Osteocyte (in vitro differentiated cells): ENCODE measurements around the gene CACHD1. TPM values are rescaled to one million over a fixed set of nuclear protein-coding genes. Genes with fewer than 3 reads are reported as not detected.
A peak's percentile ranks its signal among the peaks of the same experiment; 100 is the strongest.

ENCODE experiments used
- DNase-seq: peaks from one replicate; pipeline ENCODE4 v3.0.0; 2021; ENCODE audit warnings: mixed read lengths; ENCODE audit not compliant: unreplicated experiment; ENCODE audit errors: extremely low spot score
- H3K27ac Mint-ChIP-seq: one replicate; pipeline ENCODE4 v1.8.0; 2021; ENCODE audit warnings: mild to moderate bottlenecking, mixed read lengths; ENCODE audit not compliant: unreplicated experiment
- H3K27me3 Mint-ChIP-seq: one replicate; pipeline ENCODE4 v1.8.0; 2021; ENCODE audit warnings: mixed read lengths; ENCODE audit not compliant: unreplicated experiment
- H3K36me3 Mint-ChIP-seq: one replicate; pipeline ENCODE4 v1.8.0; 2021; ENCODE audit warnings: mixed read lengths; ENCODE audit not compliant: unreplicated experiment
- H3K4me1 Mint-ChIP-seq: one replicate; pipeline ENCODE4 v1.8.0; 2021; ENCODE audit warnings: mixed read lengths; ENCODE audit not compliant: unreplicated experiment
- H3K4me3 Mint-ChIP-seq: one replicate; pipeline ENCODE4 v1.8.0; 2021; ENCODE audit warnings: mild to moderate bottlenecking, moderate library complexity, mixed read lengths; ENCODE audit not compliant: unreplicated experiment
- H3K9me3 Mint-ChIP-seq: one replicate; pipeline ENCODE4 v1.8.0; 2021; ENCODE audit warnings: mixed read lengths; ENCODE audit not compliant: unreplicated experiment
- CTCF ChIP-seq: fragments of 200-600 bp; sonication (generic); IDR thresholded peaks from 2 replicates; pipeline ENCODE4 v1.5.0; 2021; ENCODE audit warnings: antibody characterized with exemption, mild to moderate bottlenecking, moderate library complexity
- total RNA-seq: library from RNA; stranded (reverse); gene quantifications from 2 replicates; pipeline ENCODE4 v1.2.1, GENCODE V29; 2021

CACHD1 gene
- total RNA-seq, 1 donor from 2014 or later: 5.5 TPM

- Mint-ChIP-seq H3K27ac (peak overlapping the region; percentile 69), H3K27me3 (peaks cover 15% of the 10 kb centered on the region), H3K9me3 (no peaks in the 10 kb centered on the region), H3K36me3 (no peaks in the 10 kb centered on the region), H3K4me3 (peak overlapping the region; percentile 88), H3K4me1 (peaks cover 26% of the 10 kb centered on the region)
- TF ChIP-seq CTCF: no peak
- DNase-seq: no peak
Observed at GRCh38 chr1:64471218-64472039, 1.5 kb downstream of the CACHD1 start.

GRCh38 chr1:64472040-64472376 lies 2.1 kb downstream of the CACHD1 start:
- no peaks in the 10 kb centered on the region for H3K9me3 Mint-ChIP-seq
- no peak for TF ChIP-seq CTCF
- peaks cover 32% of the 10 kb centered on the region for H3K4me1 Mint-ChIP-seq
- H3K27me3 Mint-ChIP-seq: peaks cover 15% of the 10 kb centered on the region
- peak overlapping the region; percentile 88 for H3K4me3 Mint-ChIP-seq
- no peak for DNase-seq
- H3K27ac Mint-ChIP-seq: peak overlapping the region; percentile 63
- no peaks in the 10 kb centered on the region for H3K36me3 Mint-ChIP-seq

GRCh38 chr1:64472805-64473204 lies 2.9 kb downstream of the CACHD1 start:
- Mint-ChIP-seq H3K27me3 (peaks cover 10% of the 10 kb centered on the region), H3K36me3 (no peaks in the 10 kb centered on the region), H3K27ac (no peak overlapping the region), H3K4me1 (peaks cover 32% of the 10 kb centered on the region), H3K9me3 (no peaks in the 10 kb centered on the region), H3K4me3 (no peak overlapping the region)
- DNase-seq: no peak
- no peak for TF ChIP-seq CTCF

GRCh38 chr1:64473367-64473766 lies 3.4 kb downstream of the CACHD1 start:
- Mint-ChIP-seq H3K36me3 (no peaks in the 10 kb centered on the region), H3K4me1 (peaks cover 34% of the 10 kb centered on the region), H3K4me3 (no peak overlapping the region), H3K27me3 (peaks cover 6% of the 10 kb centered on the region), H3K9me3 (no peaks in the 10 kb centered on the region), H3K27ac (no peak overlapping the region)
- no peak for TF ChIP-seq CTCF
- DNase-seq: no peak

GRCh38 chr1:64474133-64474532 lies 4.2 kb downstream of the CACHD1 start:
- no peak for TF ChIP-seq CTCF
- Mint-ChIP-seq H3K36me3 (no peaks in the 10 kb centered on the region), H3K9me3 (no peaks in the 10 kb centered on the region), H3K27ac (no peak overlapping the region), H3K4me1 (peaks cover 42% of the 10 kb centered on the region), H3K4me3 (no peak overlapping the region), H3K27me3 (no peaks in the 10 kb centered on the region)
- DNase-seq: no peak
